Measurements from ENCODE around the gene STARD13.

The STARD13 gene

DNA sequence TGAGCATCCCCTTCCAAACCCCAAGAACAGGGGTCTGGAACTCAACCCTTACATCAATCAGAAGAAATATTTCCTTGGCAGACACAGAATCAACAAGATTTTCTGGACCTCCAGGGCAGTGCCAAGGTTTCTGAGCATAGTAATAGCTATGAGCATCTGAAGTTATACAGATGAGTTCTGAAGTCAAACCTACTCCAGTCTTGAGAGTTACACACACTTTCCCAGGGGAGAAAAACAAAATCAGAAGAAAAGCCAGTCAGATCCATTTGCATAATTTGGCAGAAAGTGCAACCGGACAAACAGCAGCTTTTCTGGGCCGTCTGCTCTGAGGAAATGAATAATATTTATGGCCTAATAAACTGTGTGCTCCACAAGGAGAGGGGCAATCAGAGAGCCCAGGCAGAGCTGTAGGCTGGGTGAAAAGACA lies 176.3 kb downstream of the STARD13 start:
- H3K4me3 ChIP-seq (replicated peaks; ENCODE audit: insufficient read depth, low read length), result no peak overlapping the region
- H3K27me3 ChIP-seq (ENCODE audit: insufficient read depth, poor library complexity, severe bottlenecking), result no peaks in the 10 kb centered on the region
- TF ChIP-seq, protein P1, sequence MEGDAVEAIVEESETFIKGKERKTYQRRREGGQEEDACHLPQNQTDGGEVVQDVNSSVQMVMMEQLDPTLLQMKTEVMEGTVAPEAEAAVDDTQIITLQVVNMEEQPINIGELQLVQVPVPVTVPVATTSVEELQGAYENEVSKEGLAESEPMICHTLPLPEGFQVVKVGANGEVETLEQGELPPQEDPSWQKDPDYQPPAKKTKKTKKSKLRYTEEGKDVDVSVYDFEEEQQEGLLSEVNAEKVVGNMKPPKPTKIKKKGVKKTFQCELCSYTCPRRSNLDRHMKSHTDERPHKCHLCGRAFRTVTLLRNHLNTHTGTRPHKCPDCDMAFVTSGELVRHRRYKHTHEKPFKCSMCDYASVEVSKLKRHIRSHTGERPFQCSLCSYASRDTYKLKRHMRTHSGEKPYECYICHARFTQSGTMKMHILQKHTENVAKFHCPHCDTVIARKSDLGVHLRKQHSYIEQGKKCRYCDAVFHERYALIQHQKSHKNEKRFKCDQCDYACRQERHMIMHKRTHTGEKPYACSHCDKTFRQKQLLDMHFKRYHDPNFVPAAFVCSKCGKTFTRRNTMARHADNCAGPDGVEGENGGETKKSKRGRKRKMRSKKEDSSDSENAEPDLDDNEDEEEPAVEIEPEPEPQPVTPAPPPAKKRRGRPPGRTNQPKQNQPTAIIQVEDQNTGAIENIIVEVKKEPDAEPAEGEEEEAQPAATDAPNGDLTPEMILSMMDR (IDR thresholded peaks at IDR 0.05; ENCODE audit: insufficient read depth, low read length), result no peak
- TF ChIP-seq, protein P2, sequence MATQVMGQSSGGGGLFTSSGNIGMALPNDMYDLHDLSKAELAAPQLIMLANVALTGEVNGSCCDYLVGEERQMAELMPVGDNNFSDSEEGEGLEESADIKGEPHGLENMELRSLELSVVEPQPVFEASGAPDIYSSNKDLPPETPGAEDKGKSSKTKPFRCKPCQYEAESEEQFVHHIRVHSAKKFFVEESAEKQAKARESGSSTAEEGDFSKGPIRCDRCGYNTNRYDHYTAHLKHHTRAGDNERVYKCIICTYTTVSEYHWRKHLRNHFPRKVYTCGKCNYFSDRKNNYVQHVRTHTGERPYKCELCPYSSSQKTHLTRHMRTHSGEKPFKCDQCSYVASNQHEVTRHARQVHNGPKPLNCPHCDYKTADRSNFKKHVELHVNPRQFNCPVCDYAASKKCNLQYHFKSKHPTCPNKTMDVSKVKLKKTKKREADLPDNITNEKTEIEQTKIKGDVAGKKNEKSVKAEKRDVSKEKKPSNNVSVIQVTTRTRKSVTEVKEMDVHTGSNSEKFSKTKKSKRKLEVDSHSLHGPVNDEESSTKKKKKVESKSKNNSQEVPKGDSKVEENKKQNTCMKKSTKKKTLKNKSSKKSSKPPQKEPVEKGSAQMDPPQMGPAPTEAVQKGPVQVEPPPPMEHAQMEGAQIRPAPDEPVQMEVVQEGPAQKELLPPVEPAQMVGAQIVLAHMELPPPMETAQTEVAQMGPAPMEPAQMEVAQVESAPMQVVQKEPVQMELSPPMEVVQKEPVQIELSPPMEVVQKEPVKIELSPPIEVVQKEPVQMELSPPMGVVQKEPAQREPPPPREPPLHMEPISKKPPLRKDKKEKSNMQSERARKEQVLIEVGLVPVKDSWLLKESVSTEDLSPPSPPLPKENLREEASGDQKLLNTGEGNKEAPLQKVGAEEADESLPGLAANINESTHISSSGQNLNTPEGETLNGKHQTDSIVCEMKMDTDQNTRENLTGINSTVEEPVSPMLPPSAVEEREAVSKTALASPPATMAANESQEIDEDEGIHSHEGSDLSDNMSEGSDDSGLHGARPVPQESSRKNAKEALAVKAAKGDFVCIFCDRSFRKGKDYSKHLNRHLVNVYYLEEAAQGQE (IDR thresholded peaks at IDR 0.05; ENCODE audit: insufficient replicate concordance, low read depth), result no peak
- TF ChIP-seq POLR2AphosphoS5 (IDR thresholded peaks at IDR 0.05; ENCODE audit: low read depth), result no peak
- no peak for TF ChIP-seq SPI1 (IDR thresholded peaks at IDR 0.05; ENCODE audit: borderline replicate concordance, low read depth)
- TF ChIP-seq GABPA (IDR thresholded peaks at IDR 0.05; ENCODE audit: low read depth), result no peak
- H3K27ac ChIP-seq (replicated peaks), result no peak overlapping the region
- DNase-seq (ENCODE audit: low read depth in 1 of 2, low spot score in 1 of 2), result no peak

DNA sequence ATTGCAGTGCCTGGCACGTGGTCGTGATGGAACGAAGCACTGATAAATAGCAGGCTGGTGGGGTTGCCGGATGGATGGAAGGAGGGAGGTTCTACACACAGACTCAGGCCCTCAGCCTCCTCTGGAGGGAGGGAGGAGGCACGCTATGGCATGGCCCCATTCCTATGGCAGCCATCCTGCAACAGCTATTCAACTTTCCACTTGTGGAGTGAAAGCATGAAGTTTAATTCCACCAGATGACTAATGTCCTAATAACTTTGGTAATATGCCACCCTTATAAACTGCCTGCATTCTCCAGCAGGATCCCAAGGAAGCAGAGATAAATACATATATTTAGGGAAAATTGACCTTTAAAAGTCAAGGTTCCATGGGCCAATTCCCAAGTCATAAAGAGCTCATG lies 176.9 kb downstream of the STARD13 start:
- no peak for DNase-seq (ENCODE audit: low read depth in 1 of 2, low spot score in 1 of 2)
- TF ChIP-seq, protein P1 (IDR thresholded peaks at IDR 0.05; ENCODE audit: insufficient read depth, low read length), result no peak
- TF ChIP-seq, protein P2 (IDR thresholded peaks at IDR 0.05; ENCODE audit: insufficient replicate concordance, low read depth), result no peak
- no peak for TF ChIP-seq GABPA (IDR thresholded peaks at IDR 0.05; ENCODE audit: low read depth)
- TF ChIP-seq POLR2AphosphoS5 (IDR thresholded peaks at IDR 0.05; ENCODE audit: low read depth), result no peak
- TF ChIP-seq SPI1 (IDR thresholded peaks at IDR 0.05; ENCODE audit: borderline replicate concordance, low read depth), result no peak
- no peaks in the 10 kb centered on the region for H3K27me3 ChIP-seq (ENCODE audit: insufficient read depth, poor library complexity, severe bottlenecking)
- no peak overlapping the region for H3K4me3 ChIP-seq (replicated peaks; ENCODE audit: insufficient read depth, low read length)
- no peak overlapping the region for H3K27ac ChIP-seq (replicated peaks)

DNA sequence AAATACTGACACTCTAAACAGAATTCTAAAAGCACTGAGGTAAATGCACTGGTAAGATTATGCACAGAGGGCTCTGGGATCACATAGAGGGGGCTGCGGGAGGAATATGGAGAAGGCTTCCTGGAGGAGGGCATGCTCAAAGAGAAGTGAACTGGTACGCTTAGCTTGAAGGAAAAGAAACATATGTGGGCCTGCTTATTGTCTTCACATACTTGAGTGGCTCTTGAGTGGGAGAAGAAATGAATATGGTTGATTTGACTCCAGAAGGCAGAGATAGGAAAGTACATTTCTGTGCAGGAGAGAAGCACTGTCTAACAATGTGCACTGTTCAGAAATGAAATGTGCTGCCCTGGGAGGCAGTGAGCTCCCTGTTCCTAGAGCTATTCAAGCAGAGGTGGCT lies 178.2 kb downstream of the STARD13 start:
- TF ChIP-seq GABPA (IDR thresholded peaks at IDR 0.05; ENCODE audit: low read depth) (no peak), POLR2AphosphoS5 (IDR thresholded peaks at IDR 0.05; ENCODE audit: low read depth) (no peak), SPI1 (IDR thresholded peaks at IDR 0.05; ENCODE audit: borderline replicate concordance, low read depth) (no peak)
- TF ChIP-seq, protein P1 (IDR thresholded peaks at IDR 0.05; ENCODE audit: insufficient read depth, low read length), result no peak
- TF ChIP-seq, protein P2 (IDR thresholded peaks at IDR 0.05; ENCODE audit: insufficient replicate concordance, low read depth), result no peak
- no peak overlapping the region for H3K27ac ChIP-seq (replicated peaks)

More for the DNA sequence above, 178.2 kb downstream of the STARD13 start:
- no peak for DNase-seq (ENCODE audit: low read depth in 1 of 2, low spot score in 1 of 2)
- Histone ChIP-seq H3K4me3 (replicated peaks; ENCODE audit: insufficient read depth, low read length) (no peak overlapping the region), H3K27me3 (ENCODE audit: insufficient read depth, poor library complexity, severe bottlenecking) (no peaks in the 10 kb centered on the region)
